HEK293 (cell line): ENCODE data around the gene MIF4GD.
A peak's percentile ranks its signal among the peaks of the same experiment; 100 is the strongest.

Experiments
- EGR2 ChIP-seq: fragments of 450-650 bp; formaldehyde crosslinking; IDR thresholded peaks from 2 replicates; pipeline ENCODE4 v1.5.1; 2016; ENCODE audit warnings: low read depth, missing biosample characterization, missing genetic modification characterization
- ELK4 ChIP-seq: IDR thresholded peaks from 2 replicates; pipeline ENCODE4 v1.6.1; 2011; ENCODE audit warnings: mild to moderate bottlenecking, low read depth, low read length, borderline replicate concordance
- RBAK ChIP-seq: fragments of 450-650 bp; formaldehyde crosslinking; IDR thresholded peaks from 2 replicates; pipeline ENCODE4 v1.5.1; 2016; ENCODE audit warnings: missing biosample characterization, missing genetic modification characterization
- ZBTB49 ChIP-seq: fragments of 450-650 bp; formaldehyde crosslinking; IDR thresholded peaks from 2 replicates; pipeline ENCODE4 v1.5.1; 2016; ENCODE audit warnings: missing biosample characterization, missing genetic modification characterization, low read depth
- ZNF121 ChIP-seq: fragments of 450-650 bp; formaldehyde crosslinking; IDR thresholded peaks from 2 replicates; pipeline ENCODE4 v1.5.1; 2016; ENCODE audit warnings: missing biosample characterization, missing genetic modification characterization
- ZNF132 ChIP-seq: fragments of 450-650 bp; formaldehyde crosslinking; IDR thresholded peaks from 2 replicates; pipeline ENCODE4 v1.5.1; 2017; ENCODE audit warnings: missing biosample characterization, missing genetic modification characterization, borderline replicate concordance
- ZNF157 ChIP-seq: fragments of 450-650 bp; formaldehyde crosslinking; IDR thresholded peaks from 2 replicates; pipeline ENCODE4 v1.5.1; 2016; ENCODE audit warnings: missing biosample characterization, missing genetic modification characterization
- ZNF16 ChIP-seq: fragments of 450-650 bp; formaldehyde crosslinking; IDR thresholded peaks from 2 replicates; pipeline ENCODE4 v1.5.1; 2016; ENCODE audit warnings: low read depth, missing biosample characterization, missing genetic modification characterization
- ZNF19 ChIP-seq: fragments of 450-650 bp; formaldehyde crosslinking; IDR thresholded peaks from 2 replicates; pipeline ENCODE4; 2016; ENCODE audit warnings: missing biosample characterization, missing genetic modification characterization, low read depth
- ZNF211 ChIP-seq: fragments of 450-650 bp; formaldehyde crosslinking; IDR thresholded peaks from 2 replicates; pipeline ENCODE4 v1.5.1; 2016; ENCODE audit warnings: low read depth, missing biosample characterization, missing genetic modification characterization
- ZNF221 ChIP-seq: fragments of 450-650 bp; formaldehyde crosslinking; IDR thresholded peaks from 2 replicates; pipeline ENCODE4 v1.5.1; 2017; ENCODE audit warnings: missing biosample characterization, missing genetic modification characterization, borderline replicate concordance
- ZNF324 ChIP-seq: fragments of 450-650 bp; formaldehyde crosslinking; IDR thresholded peaks from 2 replicates; pipeline ENCODE4 v1.5.1; 2016; ENCODE audit warnings: missing biosample characterization, missing genetic modification characterization
- ZNF366 ChIP-seq: fragments of 450-650 bp; formaldehyde crosslinking; conservative IDR thresholded peaks from 2 replicates; pipeline ENCODE4 v1.5.1; 2016; ENCODE audit warnings: missing biosample characterization, missing genetic modification characterization
- ZNF426 ChIP-seq: fragments of 450-650 bp; formaldehyde crosslinking; IDR thresholded peaks from 2 replicates; pipeline ENCODE4 v1.5.1; 2017; ENCODE audit warnings: missing biosample characterization, missing genetic modification characterization, mild to moderate bottlenecking, inconsistent platforms, moderate library complexity
- ZNF514 ChIP-seq: fragments of 450-650 bp; formaldehyde crosslinking; IDR thresholded peaks from 2 replicates; pipeline ENCODE4 v1.5.1; 2016; ENCODE audit warnings: missing biosample characterization, missing genetic modification characterization
- ZNF571 ChIP-seq: fragments of 450-650 bp; formaldehyde crosslinking; IDR thresholded peaks from 2 replicates; pipeline ENCODE4 v1.5.0; 2017; ENCODE audit warnings: missing biosample characterization, missing genetic modification characterization
- ZNF610 ChIP-seq: fragments of 450-650 bp; formaldehyde crosslinking; IDR thresholded peaks from 2 replicates; pipeline ENCODE4 v1.5.1; 2016; ENCODE audit warnings: missing biosample characterization, missing genetic modification characterization, borderline replicate concordance
- ZNF639 ChIP-seq: fragments of 450-650 bp; formaldehyde crosslinking; IDR thresholded peaks from 2 replicates; pipeline ENCODE4 v1.5.1; 2016; ENCODE audit warnings: missing biosample characterization, missing genetic modification characterization
- ZNF645 ChIP-seq: fragments of 450-650 bp; formaldehyde crosslinking; IDR thresholded peaks from 2 replicates; pipeline ENCODE4; 2016; ENCODE audit warnings: missing biosample characterization, missing genetic modification characterization
- ZNF692 ChIP-seq: fragments of 450-650 bp; formaldehyde crosslinking; IDR thresholded peaks from 2 replicates; pipeline ENCODE4 v1.5.1; 2016; ENCODE audit warnings: missing biosample characterization, missing genetic modification characterization
- ZNF76 ChIP-seq: fragments of 450-650 bp; formaldehyde crosslinking; IDR thresholded peaks from 2 replicates; pipeline ENCODE4; 2016; ENCODE audit warnings: low read depth, missing biosample characterization, missing genetic modification characterization, borderline replicate concordance
- ZNF792 ChIP-seq: fragments of 450-650 bp; formaldehyde crosslinking; IDR thresholded peaks from 2 replicates; pipeline ENCODE4 v1.5.1; 2016; ENCODE audit warnings: missing biosample characterization, missing genetic modification characterization
- ZNF837 ChIP-seq: fragments of 450-650 bp; formaldehyde crosslinking; IDR thresholded peaks from 2 replicates; pipeline ENCODE4 v1.5.1; 2016; ENCODE audit warnings: missing biosample characterization, missing genetic modification characterization
- ZNF843 ChIP-seq: fragments of 450-650 bp; formaldehyde crosslinking; IDR thresholded peaks from 2 replicates; pipeline ENCODE4 v1.5.1; 2016; ENCODE audit warnings: missing biosample characterization, missing genetic modification characterization
- ZSCAN30 ChIP-seq: fragments of 450-650 bp; IDR thresholded peaks from 2 replicates; pipeline ENCODE4 v1.5.1; 2018; ENCODE audit warnings: missing biosample characterization, mild to moderate bottlenecking, missing genetic modification characterization, moderate library complexity
- TF ChIP-seq, protein P1 (sequence below): fragments of 450-650 bp; formaldehyde crosslinking; IDR thresholded peaks from 2 replicates; pipeline ENCODE4 v1.5.1; 2017; ENCODE audit warnings: missing biosample characterization, missing genetic modification characterization
- TF ChIP-seq, protein P2 (sequence below): fragments of 450-650 bp; formaldehyde crosslinking; optimal IDR thresholded peaks from 2 replicates; pipeline ENCODE3; 2016; ENCODE audit warnings: missing biosample characterization, mild to moderate bottlenecking, missing genetic modification characterization
- TF ChIP-seq, protein P3 (sequence below): fragments of 450-650 bp; formaldehyde crosslinking; IDR thresholded peaks from 2 replicates; pipeline ENCODE4 v1.5.1; 2016; ENCODE audit warnings: missing biosample characterization, missing genetic modification characterization

MIF4GD gene

DNA sequence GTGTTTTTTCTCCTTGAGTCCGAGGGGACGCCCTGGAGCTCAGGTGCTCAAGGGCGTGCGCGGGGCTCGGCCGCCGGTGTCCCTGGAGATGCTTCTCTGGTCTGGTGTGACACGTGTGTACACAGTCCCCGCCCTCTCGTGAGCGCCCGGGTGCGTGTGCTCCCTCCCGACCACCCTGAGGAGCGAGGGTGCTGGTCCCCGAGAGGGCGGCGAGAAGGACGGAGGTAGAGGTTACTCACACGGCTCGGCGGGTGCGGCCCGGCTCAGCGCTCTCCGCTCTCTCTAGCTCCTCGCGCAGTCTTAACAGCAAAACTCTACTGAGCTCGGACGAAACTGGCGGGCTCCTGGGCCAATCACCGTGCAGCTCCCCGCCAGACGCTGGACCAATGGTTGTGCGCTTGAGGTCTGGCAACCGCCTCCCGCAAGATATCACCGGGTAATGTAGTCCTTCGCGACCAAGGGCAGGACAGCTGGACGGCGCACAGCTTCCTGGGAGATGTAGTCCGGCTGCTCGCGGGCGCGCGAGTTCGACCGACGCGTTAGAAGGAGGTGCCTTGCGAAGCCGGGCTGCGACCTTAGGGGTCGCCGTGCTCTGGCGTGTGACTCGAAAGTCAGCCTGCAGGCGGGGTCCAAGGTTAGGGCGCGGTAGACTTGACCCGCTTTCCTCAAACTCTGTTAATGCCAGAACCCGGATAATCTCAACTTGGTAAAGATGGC, 18.2 kb upstream of the MIF4GD start, which contains the start of gene SLC25A19 (continued):
- TF ChIP-seq ZNF211 (tag by site-specific recombination): no peak
- TF ChIP-seq ZNF610 (tag by site-specific recombination): peak; percentile 57; the same call in 1 of the 2 replicates
- TF ChIP-seq ZNF132: no peak
- no peak for TF ChIP-seq ZNF645 (tag by site-specific recombination)
- TF ChIP-seq, protein P1, sequence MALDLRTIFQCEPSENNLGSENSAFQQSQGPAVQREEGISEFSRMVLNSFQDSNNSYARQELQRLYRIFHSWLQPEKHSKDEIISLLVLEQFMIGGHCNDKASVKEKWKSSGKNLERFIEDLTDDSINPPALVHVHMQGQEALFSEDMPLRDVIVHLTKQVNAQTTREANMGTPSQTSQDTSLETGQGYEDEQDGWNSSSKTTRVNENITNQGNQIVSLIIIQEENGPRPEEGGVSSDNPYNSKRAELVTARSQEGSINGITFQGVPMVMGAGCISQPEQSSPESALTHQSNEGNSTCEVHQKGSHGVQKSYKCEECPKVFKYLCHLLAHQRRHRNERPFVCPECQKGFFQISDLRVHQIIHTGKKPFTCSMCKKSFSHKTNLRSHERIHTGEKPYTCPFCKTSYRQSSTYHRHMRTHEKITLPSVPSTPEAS: no peak
- no peak for TF ChIP-seq ZNF221
- TF ChIP-seq, protein P2, sequence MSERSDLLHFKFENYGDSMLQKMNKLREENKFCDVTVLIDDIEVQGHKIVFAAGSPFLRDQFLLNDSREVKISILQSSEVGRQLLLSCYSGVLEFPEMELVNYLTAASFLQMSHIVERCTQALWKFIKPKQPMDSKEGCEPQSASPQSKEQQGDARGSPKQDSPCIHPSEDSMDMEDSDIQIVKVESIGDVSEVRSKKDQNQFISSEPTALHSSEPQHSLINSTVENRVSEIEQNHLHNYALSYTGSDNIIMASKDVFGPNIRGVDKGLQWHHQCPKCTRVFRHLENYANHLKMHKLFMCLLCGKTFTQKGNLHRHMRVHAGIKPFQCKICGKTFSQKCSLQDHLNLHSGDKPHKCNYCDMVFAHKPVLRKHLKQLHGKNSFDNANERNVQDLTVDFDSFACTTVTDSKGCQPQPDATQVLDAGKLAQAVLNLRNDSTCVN (tag by site-specific recombination): peak; percentile 98
- peak; percentile 98 for TF ChIP-seq ZNF76
- TF ChIP-seq ZNF843 (tag by site-specific recombination): peak; percentile 61
- TF ChIP-seq ZNF121: no peak
- TF ChIP-seq, protein P3, sequence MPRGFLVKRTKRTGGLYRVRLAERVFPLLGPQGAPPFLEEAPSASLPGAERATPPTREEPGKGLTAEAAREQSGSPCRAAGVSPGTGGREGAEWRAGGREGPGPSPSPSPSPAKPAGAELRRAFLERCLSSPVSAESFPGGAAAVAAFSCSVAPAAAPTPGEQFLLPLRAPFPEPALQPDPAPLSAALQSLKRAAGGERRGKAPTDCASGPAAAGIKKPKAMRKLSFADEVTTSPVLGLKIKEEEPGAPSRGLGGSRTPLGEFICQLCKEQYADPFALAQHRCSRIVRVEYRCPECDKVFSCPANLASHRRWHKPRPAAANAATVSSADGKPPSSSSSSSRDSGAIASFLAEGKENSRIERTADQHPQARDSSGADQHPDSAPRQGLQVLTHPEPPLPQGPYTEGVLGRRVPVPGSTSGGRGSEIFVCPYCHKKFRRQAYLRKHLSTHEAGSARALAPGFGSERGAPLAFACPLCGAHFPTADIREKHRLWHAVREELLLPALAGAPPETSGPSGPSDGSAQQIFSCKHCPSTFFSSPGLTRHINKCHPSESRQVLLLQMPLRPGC (tag by site-specific recombination): no peak
- no peak for TF ChIP-seq ZBTB49 (tag by site-specific recombination)
- no peak for TF ChIP-seq ELK4
- no peak for TF ChIP-seq ZNF639
- TF ChIP-seq ZNF514: no peak
- no peak for TF ChIP-seq ZNF366 (tag by site-specific recombination)
- no peak for TF ChIP-seq RBAK (tag by site-specific recombination)
- no peak for TF ChIP-seq ZNF692 (tag by site-specific recombination)
- no peak for TF ChIP-seq ZNF157 (tag by site-specific recombination)
- TF ChIP-seq EGR2 (tag by site-specific recombination): no peak
- TF ChIP-seq ZNF16: no peak
- no peak for TF ChIP-seq ZNF324
- TF ChIP-seq ZNF792 (tag by site-specific recombination): no peak
- TF ChIP-seq ZNF571 (tag by site-specific recombination): no peak
- peak; percentile 61 for TF ChIP-seq ZSCAN30
- no peak for TF ChIP-seq ZNF837 (tag by site-specific recombination)
- TF ChIP-seq ZNF426 (tag by site-specific recombination): no peak
- TF ChIP-seq ZNF19 (tag by site-specific recombination): no peak
